SK-N-MC (cell line): ENCODE results near the gene ZG16B.

Source experiments
- DNase-seq: peaks from one replicate; pipeline ENCODE4 v3.0.0-alpha.2; 2011; ENCODE audit warnings: low read depth, low spot score
- H3K27ac ChIP-seq: fragments of 200-600 bp; sonication (generic); 2 replicates; pipeline ENCODE4 v1.5.1; 2016; ENCODE audit warnings: mixed run types
- H3K36me3 ChIP-seq: fragments of 200-600 bp; sonication (generic); 2 replicates; pipeline ENCODE4 v1.6.1; 2017; ENCODE audit warnings: antibody characterized with exemption, low read length, mixed read lengths; ENCODE audit not compliant: insufficient read depth
- H3K4me3 ChIP-seq: fragments of 200-600 bp; sonication (generic); 2 replicates; pipeline ENCODE4 v1.5.1; 2016
- H3K9ac ChIP-seq: fragments of 200-600 bp; sonication (generic); 2 replicates; pipeline ENCODE4 v1.8.0; 2017; ENCODE audit warnings: mixed run types, mixed read lengths; ENCODE audit not compliant: insufficient read length
- H3K9me3 ChIP-seq: fragments of 200-600 bp; sonication (generic); 2 replicates; pipeline ENCODE4 v1.6.1; 2017; ENCODE audit warnings: low read depth, mild to moderate bottlenecking, antibody characterized with exemption, low read length, moderate library complexity, mixed read lengths
- EZH2 ChIP-seq: fragments of 200-600 bp; sonication (generic); IDR thresholded peaks from one replicate; pipeline ENCODE4 v1.6.1; 2017; ENCODE audit warnings: antibody characterized with exemption
- FOXP2 ChIP-seq: optimal IDR thresholded peaks from 2 replicates; pipeline ENCODE3; 2011; ENCODE audit warnings: mild to moderate bottlenecking, moderate library complexity; ENCODE audit not compliant: insufficient read depth; ENCODE audit errors: extremely low read length, control extremely low read depth
- POLR2AphosphoS5 ChIP-seq: IDR thresholded peaks from 2 replicates; pipeline ENCODE4 v1.6.1; 2012; ENCODE audit warnings: mild to moderate bottlenecking, low read depth, low read length, borderline replicate concordance

The ZG16B gene

DNA sequence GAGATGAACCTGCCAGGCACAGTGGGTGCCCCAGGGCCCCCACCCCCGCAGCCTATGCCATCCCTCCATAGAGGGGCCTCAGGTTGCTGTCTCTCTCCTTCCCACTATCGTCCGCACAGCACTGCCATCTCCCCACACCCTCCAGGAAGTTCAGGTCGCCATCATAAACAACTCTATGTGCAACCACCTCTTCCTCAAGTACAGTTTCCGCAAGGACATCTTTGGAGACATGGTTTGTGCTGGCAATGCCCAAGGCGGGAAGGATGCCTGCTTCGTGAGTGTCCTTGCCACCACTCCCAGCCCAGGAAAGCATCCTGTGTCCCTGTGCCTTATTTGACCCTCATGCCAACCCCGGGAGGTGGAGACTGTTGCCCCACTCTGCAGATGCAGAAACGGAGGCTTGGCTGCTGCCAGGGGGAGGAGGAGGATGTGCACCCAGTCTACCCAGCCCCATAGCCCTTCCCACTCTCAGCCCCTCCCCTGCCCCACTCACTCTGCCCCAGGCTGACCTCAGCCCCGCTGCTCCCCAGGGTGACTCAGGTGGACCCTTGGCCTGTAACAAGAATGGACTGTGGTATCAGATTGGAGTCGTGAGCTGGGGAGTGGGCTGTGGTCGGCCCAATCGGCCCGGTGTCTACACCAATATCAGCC is 9.1 kb upstream of the ZG16B start:
- Histone ChIP-seq H3K27ac (no peak overlapping the region), H3K9me3 (no peaks in the 10 kb centered on the region), H3K4me3 (no peak overlapping the region), H3K36me3 (no peaks in the 10 kb centered on the region), H3K9ac (no peak overlapping the region)
- TF ChIP-seq POLR2AphosphoS5 (no peak), FOXP2 (no peak)
- DNase-seq, result no peak

DNA sequence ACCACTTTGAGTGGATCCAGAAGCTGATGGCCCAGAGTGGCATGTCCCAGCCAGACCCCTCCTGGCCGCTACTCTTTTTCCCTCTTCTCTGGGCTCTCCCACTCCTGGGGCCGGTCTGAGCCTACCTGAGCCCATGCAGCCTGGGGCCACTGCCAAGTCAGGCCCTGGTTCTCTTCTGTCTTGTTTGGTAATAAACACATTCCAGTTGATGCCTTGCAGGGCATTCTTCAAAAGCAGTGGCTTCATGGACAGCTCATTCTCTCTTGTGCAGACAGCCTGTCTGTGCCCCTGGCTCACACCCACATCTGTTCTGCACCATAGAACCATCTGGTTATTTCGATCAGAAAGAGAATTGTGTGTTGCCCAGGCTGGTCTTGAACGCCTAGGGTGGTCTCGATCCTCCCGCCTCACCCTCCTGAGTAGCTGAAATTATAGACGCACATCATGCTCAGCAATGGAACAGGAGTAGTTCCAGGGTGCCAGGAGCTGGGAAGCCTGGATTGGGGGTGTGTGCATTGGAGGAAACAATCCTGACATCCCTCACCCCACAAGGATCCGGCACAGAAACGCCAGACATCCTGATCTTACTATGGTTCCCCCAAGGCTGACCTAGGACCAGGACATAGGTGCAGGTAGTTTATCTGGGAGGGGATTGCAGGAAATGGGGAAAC is 8.5 kb upstream of the ZG16B start:
- Histone ChIP-seq H3K9me3 (no peaks in the 10 kb centered on the region), H3K36me3 (no peaks in the 10 kb centered on the region), H3K9ac (no peak overlapping the region), H3K4me3 (no peak overlapping the region), H3K27ac (no peak overlapping the region)
- TF ChIP-seq POLR2AphosphoS5 (no peak), EZH2 (no peak), FOXP2 (no peak)
- no peak for DNase-seq

DNA sequence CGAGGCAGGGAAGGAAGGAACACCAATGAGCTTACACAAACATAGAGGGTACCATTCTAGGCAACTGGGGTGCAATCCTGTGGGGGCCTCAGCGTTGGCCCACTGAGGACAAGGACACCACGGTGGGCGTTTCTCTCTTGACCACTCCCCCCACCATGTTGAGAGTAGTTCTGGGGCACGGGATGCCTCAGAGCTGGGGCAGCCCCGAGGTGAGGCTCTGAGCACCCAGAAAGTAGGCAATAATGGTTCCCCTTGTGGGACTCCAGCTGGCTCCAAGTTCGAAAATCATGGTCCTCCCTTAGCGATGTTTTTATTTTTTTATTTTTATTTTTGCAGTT is 8.0 kb upstream of the ZG16B start:
- TF ChIP-seq POLR2AphosphoS5 (no peak), EZH2 (no peak), FOXP2 (no peak)
- Histone ChIP-seq H3K36me3 (no peaks in the 10 kb centered on the region), H3K4me3 (no peak overlapping the region), H3K9ac (no peak overlapping the region), H3K9me3 (no peaks in the 10 kb centered on the region), H3K27ac (no peak overlapping the region)
- no peak for DNase-seq

GRCh38 chr16:2822496-2822895 is 7.6 kb upstream of the ZG16B start:
- TF ChIP-seq FOXP2, result no peak
- no peaks in the 10 kb centered on the region for H3K36me3 ChIP-seq
- no peaks in the 10 kb centered on the region for H3K9me3 ChIP-seq
- no peak for DNase-seq
- H3K4me3 ChIP-seq, result no peak overlapping the region
- no peak overlapping the region for H3K27ac ChIP-seq
- no peak overlapping the region for H3K9ac ChIP-seq

DNA sequence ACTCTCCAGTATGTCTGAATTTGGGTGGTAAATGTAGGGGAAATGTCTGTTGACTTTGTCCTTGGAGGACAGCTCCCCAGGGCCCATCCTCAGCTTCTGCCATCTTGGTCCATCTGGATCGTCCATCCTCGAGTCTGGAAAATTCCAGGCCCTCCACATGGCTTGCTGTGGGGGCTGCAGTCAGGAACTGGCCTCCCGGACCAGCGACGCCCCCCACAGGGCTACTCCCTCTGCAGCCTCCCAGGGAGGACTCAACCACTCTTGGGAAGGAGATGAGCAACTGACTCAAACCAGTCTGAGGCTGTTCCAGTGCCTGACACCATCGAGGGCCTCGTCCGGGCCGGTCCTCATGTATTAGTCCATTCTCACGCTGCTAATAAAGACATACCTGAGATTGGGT is 5.5 kb upstream of the ZG16B start:
- no peak overlapping the region for H3K9ac ChIP-seq
- H3K9me3 ChIP-seq, result no peaks in the 10 kb centered on the region
- H3K36me3 ChIP-seq, result no peaks in the 10 kb centered on the region
- TF ChIP-seq EZH2, result no peak
- no peak for TF ChIP-seq POLR2AphosphoS5
- no peak for TF ChIP-seq FOXP2
- DNase-seq, result no peak
- no peak overlapping the region for H3K27ac ChIP-seq
- H3K4me3 ChIP-seq, result no peak overlapping the region

- no peak overlapping the region for H3K4me3 ChIP-seq
- TF ChIP-seq FOXP2, result no peak
- no peak for TF ChIP-seq EZH2
- TF ChIP-seq POLR2AphosphoS5, result no peak
- no peak overlapping the region for H3K9ac ChIP-seq
- DNase-seq, result no peak
- no peaks in the 10 kb centered on the region for H3K9me3 ChIP-seq
- no peak overlapping the region for H3K27ac ChIP-seq
- H3K36me3 ChIP-seq, result no peaks in the 10 kb centered on the region
These were observed 4.9 kb upstream of the ZG16B start for GRCh38 chr16:2825049-2825742.

- no peaks in the 10 kb centered on the region for H3K36me3 ChIP-seq
- H3K9me3 ChIP-seq, result no peaks in the 10 kb centered on the region
- no peak overlapping the region for H3K9ac ChIP-seq
- no peak for DNase-seq
- H3K4me3 ChIP-seq, result no peak overlapping the region
- H3K27ac ChIP-seq, result no peak overlapping the region
- TF ChIP-seq EZH2 (no peak), FOXP2 (no peak), POLR2AphosphoS5 (no peak)
These were observed 4.2 kb upstream of the ZG16B start for GRCh38 chr16:2825906-2826305.

- TF ChIP-seq POLR2AphosphoS5 (no peak), EZH2 (no peak), FOXP2 (no peak)
- Histone ChIP-seq H3K27ac (no peak overlapping the region), H3K9ac (no peak overlapping the region), H3K36me3 (no peaks in the 10 kb centered on the region), H3K4me3 (no peak overlapping the region), H3K9me3 (no peaks in the 10 kb centered on the region)
- no peak for DNase-seq
These were observed 3.3 kb upstream of the ZG16B start for GRCh38 chr16:2826591-2827373.
